PC-9 (cell line): Measurements from ENCODE around the gene GAGE10. TPM values are rescaled to one million over a fixed set of nuclear protein-coding genes. Genes with fewer than 3 reads are reported as not detected.

Experiments
- BruUV-seq: library from RNA; stranded (reverse); fragments of 400-500 nt; replicated peaks from 2 replicates; lab custom pipeline; 2021; lab: Mats Ljungman, UMichigan
- CTCF ChIA-PET: fragments of 300-600 bp; sonication (Branson Sonifier 250); formaldehyde crosslinking; loops from one replicate; lab custom pipeline; 2022; ENCODE audit warnings: antibody characterized with exemption; lab: Charles Lee
- POLR2A ChIA-PET: fragments of 300-600 bp; sonication (Branson Sonifier 250); formaldehyde crosslinking; loops from one replicate; lab custom pipeline; 2022; ENCODE audit warnings: antibody characterized with exemption; ENCODE audit not compliant: unreplicated experiment; lab: Charles Lee
- DNase-seq, 2 experiments: peaks; one replicate each; pipeline versions ENCODE4 v3.0.0 to v3.0.0-alpha.2; 2015 to 2022; ENCODE audit warnings: mixed read lengths in 1 of 2
- H2AFZ ChIP-seq: fragments of 200-600 bp; sonication (generic); 2 replicates; pipeline ENCODE4 v1.8.1; 2017; ENCODE audit warnings: antibody characterized with exemption
- H3F3A ChIP-seq: fragments of 200-600 bp; sonication (generic); 2 replicates; pipeline ENCODE4 v1.8.1; 2017; ENCODE audit warnings: antibody characterized with exemption, mild to moderate bottlenecking, low read depth; ENCODE audit not compliant: insufficient read depth
- H3K27ac ChIP-seq: fragments of 200-600 bp; sonication (generic); 2 replicates; pipeline ENCODE4 v1.6.1; 2016; ENCODE audit warnings: mixed run types
- H3K27me3 ChIP-seq: fragments of 200-600 bp; sonication (generic); 2 replicates; pipeline ENCODE4 v1.6.1; 2016; ENCODE audit warnings: low read depth, mixed run types; ENCODE audit not compliant: insufficient read depth
- H3K36me3 ChIP-seq: fragments of 200-600 bp; sonication (generic); 2 replicates; pipeline ENCODE4 v1.6.1; 2016; ENCODE audit warnings: low read depth, mixed run types
- H3K4me1 ChIP-seq: fragments of 200-600 bp; sonication (generic); replicated peaks from 2 replicates; pipeline ENCODE4 v1.6.1; 2016; ENCODE audit warnings: mixed run types; ENCODE audit not compliant: insufficient read depth
- H3K4me2 ChIP-seq: fragments of 200-600 bp; sonication (generic); 2 replicates; pipeline ENCODE4 v1.6.1; 2017; ENCODE audit warnings: mixed run types
- H3K4me3 ChIP-seq: fragments of 200-600 bp; sonication (generic); 2 replicates; pipeline ENCODE4 v1.6.1; 2016; ENCODE audit warnings: mixed run types
- H3K79me2 ChIP-seq: fragments of 200-600 bp; sonication (generic); 2 replicates; pipeline ENCODE4 v1.6.1; 2017; ENCODE audit warnings: low read depth, mixed run types
- H3K9me2 ChIP-seq: fragments of 200-600 bp; sonication (generic); 2 replicates; pipeline ENCODE4 v1.8.1; 2017; ENCODE audit warnings: mild to moderate bottlenecking; ENCODE audit not compliant: insufficient read depth
- H3K9me3 ChIP-seq: fragments of 200-600 bp; sonication (generic); 2 replicates; pipeline ENCODE4 v1.8.1; 2016; ENCODE audit warnings: low read depth; ENCODE audit not compliant: insufficient read depth
- H4K20me1 ChIP-seq: fragments of 200-600 bp; sonication (generic); 2 replicates; pipeline ENCODE4 v1.8.1; 2017; ENCODE audit not compliant: insufficient read depth
- EZH2 ChIP-seq: fragments of 200-600 bp; sonication (generic); IDR thresholded peaks from 2 replicates; pipeline ENCODE4 v1.8.0; 2017; ENCODE audit warnings: antibody characterized with exemption, low read depth
- intact Hi-C: fragments of 100-400 bp; cut with micrococcal nuclease; formaldehyde crosslinking; loops from one replicate; pipeline ENCODE4 v1.10.0; 2022; ENCODE audit not compliant: unreplicated experiment
- total RNA-seq: library from RNA; stranded (reverse); gene quantifications from 2 replicates; pipeline ENCODE4 v1.2.3, GENCODE V29; 2021
- TF ChIP-seq, protein P1 (sequence below): fragments of 200-600 bp; sonication (generic); conservative IDR thresholded peaks from 2 replicates; pipeline ENCODE4 v1.6.1; 2017; ENCODE audit warnings: mixed run types, antibody characterized with exemption, mild to moderate bottlenecking, moderate library complexity

Gene GAGE10
- total RNA-seq, 1 experiment from 2014 or later = not detected

DNA sequence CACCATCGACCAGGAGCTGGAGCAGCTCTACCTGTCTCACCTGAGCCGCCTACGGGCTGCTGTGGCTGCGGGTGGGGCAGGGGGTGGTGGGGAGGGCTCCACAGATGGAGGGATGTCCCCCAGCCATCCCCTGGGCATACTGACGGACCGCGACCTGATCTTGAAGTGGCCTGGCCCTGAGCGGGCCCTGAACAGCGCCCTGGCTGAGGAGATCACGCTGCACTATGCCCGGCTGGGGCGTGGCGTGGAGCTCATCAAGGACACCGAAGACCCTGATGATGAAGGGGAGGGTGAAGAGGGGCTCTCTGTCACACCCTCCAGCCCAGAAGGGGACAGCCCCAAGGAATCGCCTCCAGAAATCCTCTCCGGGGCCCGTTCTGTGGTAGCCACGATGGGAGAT is 17.3 kb upstream of the GAGE10 start:
- CTCF ChIA-PET = no interaction called here
- Histone ChIP-seq H3F3A (no peaks in the 10 kb centered on the region), H3K9me3 (no peaks in the 10 kb centered on the region), H3K36me3 (no peaks in the 10 kb centered on the region), H3K4me3 (no peak overlapping the region), H3K79me2 (no peaks in the 10 kb centered on the region), H2AFZ (no peak overlapping the region), H4K20me1 (no peaks in the 10 kb centered on the region), H3K4me1 (no peaks in the 10 kb centered on the region), H3K27me3 (no peaks in the 10 kb centered on the region), H3K9me2 (no peaks in the 10 kb centered on the region), H3K27ac (no peak overlapping the region), H3K4me2 (no peak overlapping the region)
- POLR2A ChIA-PET = no interaction called here
- intact Hi-C loops = no loop called here
- DNase-seq = no peak
- BruUV-seq = no TSS peak
- TF ChIP-seq EZH2 = no peak
- TF ChIP-seq, protein P1, sequence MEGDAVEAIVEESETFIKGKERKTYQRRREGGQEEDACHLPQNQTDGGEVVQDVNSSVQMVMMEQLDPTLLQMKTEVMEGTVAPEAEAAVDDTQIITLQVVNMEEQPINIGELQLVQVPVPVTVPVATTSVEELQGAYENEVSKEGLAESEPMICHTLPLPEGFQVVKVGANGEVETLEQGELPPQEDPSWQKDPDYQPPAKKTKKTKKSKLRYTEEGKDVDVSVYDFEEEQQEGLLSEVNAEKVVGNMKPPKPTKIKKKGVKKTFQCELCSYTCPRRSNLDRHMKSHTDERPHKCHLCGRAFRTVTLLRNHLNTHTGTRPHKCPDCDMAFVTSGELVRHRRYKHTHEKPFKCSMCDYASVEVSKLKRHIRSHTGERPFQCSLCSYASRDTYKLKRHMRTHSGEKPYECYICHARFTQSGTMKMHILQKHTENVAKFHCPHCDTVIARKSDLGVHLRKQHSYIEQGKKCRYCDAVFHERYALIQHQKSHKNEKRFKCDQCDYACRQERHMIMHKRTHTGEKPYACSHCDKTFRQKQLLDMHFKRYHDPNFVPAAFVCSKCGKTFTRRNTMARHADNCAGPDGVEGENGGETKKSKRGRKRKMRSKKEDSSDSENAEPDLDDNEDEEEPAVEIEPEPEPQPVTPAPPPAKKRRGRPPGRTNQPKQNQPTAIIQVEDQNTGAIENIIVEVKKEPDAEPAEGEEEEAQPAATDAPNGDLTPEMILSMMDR = no peak

DNA sequence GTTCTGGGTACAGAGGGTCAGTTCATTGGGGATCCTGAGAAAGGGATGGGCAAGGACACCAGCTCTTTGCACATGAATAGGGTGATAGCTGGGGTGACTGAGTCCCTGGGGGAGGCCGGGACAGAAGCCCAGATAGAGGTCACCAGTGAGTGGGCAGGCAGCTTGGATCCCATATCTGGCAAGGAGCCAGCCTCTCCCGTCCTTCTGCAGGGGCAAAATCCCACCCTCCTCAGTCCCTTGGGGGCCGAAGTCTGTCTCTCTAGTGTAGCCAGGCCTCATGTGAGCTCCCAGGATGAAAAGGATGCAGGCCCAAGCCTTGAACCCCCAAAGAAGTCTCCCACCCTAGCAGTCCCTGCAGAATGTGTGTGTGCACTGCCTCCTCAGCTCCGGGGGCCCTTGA is 16.9 kb upstream of the GAGE10 start:
- Histone ChIP-seq H3K27me3 (no peaks in the 10 kb centered on the region), H3K27ac (no peak overlapping the region), H3K4me2 (no peak overlapping the region), H3K4me3 (no peak overlapping the region), H3K79me2 (no peaks in the 10 kb centered on the region), H4K20me1 (no peaks in the 10 kb centered on the region), H3K4me1 (no peaks in the 10 kb centered on the region), H2AFZ (no peak overlapping the region), H3K9me3 (no peaks in the 10 kb centered on the region), H3K36me3 (no peaks in the 10 kb centered on the region), H3K9me2 (no peaks in the 10 kb centered on the region), H3F3A (no peaks in the 10 kb centered on the region)
- no peak for DNase-seq
- ChIA-PET POLR2A (no interaction called here), CTCF (no interaction called here)
- intact Hi-C loops = no loop called here
- no peak for TF ChIP-seq EZH2
- TF ChIP-seq, protein P1 = no peak
- no TSS peak for BruUV-seq

DNA sequence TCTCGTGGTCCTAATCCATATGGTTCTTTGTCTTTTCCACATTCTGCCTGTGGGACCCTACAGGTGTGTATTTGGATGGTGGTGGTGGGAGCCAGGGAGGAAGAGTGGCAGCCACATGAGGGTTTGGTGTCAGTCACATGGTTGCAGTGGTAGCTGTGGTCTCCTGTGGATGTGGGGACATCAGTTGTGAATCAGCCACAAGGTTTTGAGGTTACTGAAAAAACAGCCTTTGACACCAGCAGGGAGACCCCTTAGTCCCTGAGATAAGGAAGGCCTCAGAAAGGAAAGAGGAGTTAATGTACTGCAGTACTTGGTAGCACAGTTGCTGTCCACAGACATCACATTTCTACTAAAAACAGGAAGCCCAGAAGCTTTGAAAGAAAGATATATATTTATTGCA is 15.8 kb upstream of the GAGE10 start:
- Histone ChIP-seq H3K36me3 (no peaks in the 10 kb centered on the region), H3K4me1 (no peaks in the 10 kb centered on the region), H3K9me3 (no peaks in the 10 kb centered on the region), H4K20me1 (no peaks in the 10 kb centered on the region), H3K9me2 (no peaks in the 10 kb centered on the region), H3K4me2 (no peak overlapping the region), H3K27me3 (no peaks in the 10 kb centered on the region), H2AFZ (no peak overlapping the region), H3K27ac (no peak overlapping the region), H3K4me3 (no peak overlapping the region), H3F3A (no peaks in the 10 kb centered on the region), H3K79me2 (no peaks in the 10 kb centered on the region)
- DNase-seq = no peak
- BruUV-seq = no TSS peak
- intact Hi-C loops = no loop called here
- TF ChIP-seq, protein P1 = no peak
- TF ChIP-seq EZH2 = no peak
- ChIA-PET POLR2A (no interaction called here), CTCF (no interaction called here)
